Neural progenitor cell (in vitro differentiated cells): ENCODE results near the gene ATP1A2. TPM values are rescaled to one million over a fixed set of nuclear protein-coding genes. Genes with fewer than 3 reads are reported as not detected.

Source experiments
- DNase-seq: peaks from one replicate; pipeline ENCODE4 v3.0.0-alpha.2; 2016; ENCODE audit warnings: low spot score
- H2AFZ ChIP-seq: fragments of 200-600 bp; sonication (generic); replicated peaks from 2 replicates; pipeline ENCODE4 v1.6.1; 2016; ENCODE audit warnings: antibody characterized with exemption
- H3F3A ChIP-seq: fragments of 200-600 bp; sonication (generic); 2 replicates; pipeline ENCODE4 v1.6.1; 2016; ENCODE audit warnings: antibody characterized with exemption, low read depth
- H3K27ac ChIP-seq: fragments of 200-600 bp; sonication (generic); 2 replicates; pipeline ENCODE4 v1.5.1; 2016; ENCODE audit warnings: mild to moderate bottlenecking
- H3K27me3 ChIP-seq: fragments of 200-600 bp; sonication (generic); 2 replicates; pipeline ENCODE4 v1.6.1; 2016; ENCODE audit warnings: mild to moderate bottlenecking, moderate library complexity
- H3K36me3 ChIP-seq: fragments of 200-600 bp; sonication (generic); 2 replicates; pipeline ENCODE4 v1.5.1; 2016
- H3K4me1 ChIP-seq: fragments of 200-600 bp; sonication (generic); 2 replicates; pipeline ENCODE4 v1.6.1; 2016; ENCODE audit warnings: mixed run types
- H3K4me2 ChIP-seq: fragments of 200-600 bp; sonication (generic); 2 replicates; pipeline ENCODE4 v1.6.1; 2016
- H3K4me3 ChIP-seq: fragments of 200-600 bp; sonication (generic); 2 replicates; pipeline ENCODE4 v1.5.1; 2016
- H3K79me2 ChIP-seq: fragments of 200-600 bp; sonication (generic); 2 replicates; pipeline ENCODE4 v1.6.1; 2016; ENCODE audit warnings: low read depth
- H3K9ac ChIP-seq: fragments of 200-600 bp; sonication (generic); 2 replicates; pipeline ENCODE4 v1.6.1; 2016
- H3K9me3 ChIP-seq: fragments of 200-600 bp; sonication (generic); 2 replicates; pipeline ENCODE4 v1.5.1; 2016; ENCODE audit warnings: low read depth
- H4K20me1 ChIP-seq: fragments of 200-600 bp; sonication (generic); 2 replicates; pipeline ENCODE4 v1.6.1; 2016; ENCODE audit warnings: low read depth
- H3K27ac Mint-ChIP-seq: 3 replicates; pipeline ENCODE4 v1.8.0; 2021; ENCODE audit warnings: mixed read lengths
- H3K27me3 Mint-ChIP-seq: 2 replicates; pipeline ENCODE4 v1.8.0; 2022; ENCODE audit warnings: low read depth, mild to moderate bottlenecking, inconsistent platforms, moderate library complexity, mixed read lengths; ENCODE audit not compliant: insufficient read depth
- H3K36me3 Mint-ChIP-seq: 3 replicates; pipeline ENCODE4 v1.8.0; 2021; ENCODE audit warnings: mixed read lengths
- H3K4me1 Mint-ChIP-seq: 3 replicates; pipeline ENCODE4 v1.8.0; 2021; ENCODE audit warnings: mixed read lengths
- H3K4me3 Mint-ChIP-seq: 3 replicates; pipeline ENCODE4 v1.8.0; 2021; ENCODE audit warnings: mild to moderate bottlenecking, moderate library complexity, mixed read lengths
- H3K9me3 Mint-ChIP-seq: 3 replicates; pipeline ENCODE4 v1.8.0; 2020; ENCODE audit warnings: mixed read lengths
- EZH2 ChIP-seq: fragments of 200-600 bp; sonication (generic); IDR thresholded peaks from 2 replicates; pipeline ENCODE4 v1.6.1; 2017; ENCODE audit warnings: antibody characterized with exemption, mild to moderate bottlenecking, moderate library complexity
- EZH2phosphoT487 ChIP-seq: fragments of 200-600 bp; sonication (generic); IDR thresholded peaks from 2 replicates; pipeline ENCODE4 v1.6.1; 2017; ENCODE audit warnings: antibody characterized with exemption
- total RNA-seq: library from RNA; depleted of rRNA; stranded (reverse); fragments of >200 nt; gene quantifications from 2 replicates; pipeline ENCODE4 v1.2.3, GENCODE V29; 2015; ENCODE audit warnings: low replicate concordance
- TF ChIP-seq, protein P1 (sequence below): fragments of 200-600 bp; sonication (generic); IDR thresholded peaks from 2 replicates; pipeline ENCODE4 v1.5.1; 2017; ENCODE audit warnings: antibody characterized with exemption, mild to moderate bottlenecking

The ATP1A2 gene
- total RNA-seq, 1 donor from 2014 or later = 88.6 TPM

DNA sequence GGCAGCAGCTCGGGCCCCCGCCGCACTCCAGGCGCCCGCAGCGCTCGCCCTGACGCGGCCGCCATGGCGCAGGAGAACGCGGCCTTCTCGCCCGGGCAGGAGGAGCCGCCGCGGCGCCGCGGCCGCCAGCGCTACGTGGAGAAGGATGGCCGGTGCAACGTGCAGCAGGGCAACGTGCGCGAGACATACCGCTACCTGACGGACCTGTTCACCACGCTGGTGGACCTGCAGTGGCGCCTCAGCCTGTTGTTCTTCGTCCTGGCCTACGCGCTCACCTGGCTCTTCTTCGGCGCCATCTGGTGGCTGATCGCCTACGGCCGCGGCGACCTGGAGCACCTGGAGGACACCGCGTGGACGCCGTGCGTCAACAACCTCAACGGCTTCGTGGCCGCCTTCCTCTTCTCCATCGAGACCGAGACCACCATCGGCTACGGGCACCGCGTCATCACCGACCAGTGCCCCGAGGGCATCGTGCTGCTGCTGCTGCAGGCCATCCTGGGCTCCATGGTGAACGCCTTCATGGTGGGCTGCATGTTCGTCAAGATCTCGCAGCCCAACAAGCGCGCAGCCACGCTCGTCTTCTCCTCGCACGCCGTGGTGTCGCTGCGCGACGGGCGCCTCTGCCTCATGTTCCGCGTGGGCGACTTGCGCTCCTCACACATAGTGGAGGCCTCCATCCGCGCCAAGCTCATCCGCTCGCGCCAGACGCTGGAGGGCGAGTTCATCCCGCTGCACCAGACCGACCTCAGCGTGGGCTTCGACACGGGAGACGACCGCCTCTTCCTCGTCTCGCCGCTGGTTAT, 31.4 kb upstream of the ATP1A2 start:
- Histone ChIP-seq H3K4me1 (no peaks in the 10 kb centered on the region), H2AFZ (peak overlapping the region; percentile 89), H3K27ac (no peak overlapping the region), H3F3A (no peaks in the 10 kb centered on the region), H4K20me1 (no peaks in the 10 kb centered on the region), H3K79me2 (no peaks in the 10 kb centered on the region), H3K4me3 (peak overlapping the region; percentile 47), H3K9ac (no peak overlapping the region), H3K27me3 (peaks cover 80% of the 10 kb centered on the region), H3K4me2 (peak overlapping the region; percentile 78), H3K9me3 (no peaks in the 10 kb centered on the region), H3K36me3 (no peaks in the 10 kb centered on the region)
- peaks cover 40% of the 10 kb centered on the region for H3K27me3 Mint-ChIP-seq
- peaks cover 2% of the 10 kb centered on the region for H3K9me3 Mint-ChIP-seq
- no peak overlapping the region for H3K27ac Mint-ChIP-seq
- no peak for TF ChIP-seq EZH2phosphoT487
- TF ChIP-seq, protein P1, sequence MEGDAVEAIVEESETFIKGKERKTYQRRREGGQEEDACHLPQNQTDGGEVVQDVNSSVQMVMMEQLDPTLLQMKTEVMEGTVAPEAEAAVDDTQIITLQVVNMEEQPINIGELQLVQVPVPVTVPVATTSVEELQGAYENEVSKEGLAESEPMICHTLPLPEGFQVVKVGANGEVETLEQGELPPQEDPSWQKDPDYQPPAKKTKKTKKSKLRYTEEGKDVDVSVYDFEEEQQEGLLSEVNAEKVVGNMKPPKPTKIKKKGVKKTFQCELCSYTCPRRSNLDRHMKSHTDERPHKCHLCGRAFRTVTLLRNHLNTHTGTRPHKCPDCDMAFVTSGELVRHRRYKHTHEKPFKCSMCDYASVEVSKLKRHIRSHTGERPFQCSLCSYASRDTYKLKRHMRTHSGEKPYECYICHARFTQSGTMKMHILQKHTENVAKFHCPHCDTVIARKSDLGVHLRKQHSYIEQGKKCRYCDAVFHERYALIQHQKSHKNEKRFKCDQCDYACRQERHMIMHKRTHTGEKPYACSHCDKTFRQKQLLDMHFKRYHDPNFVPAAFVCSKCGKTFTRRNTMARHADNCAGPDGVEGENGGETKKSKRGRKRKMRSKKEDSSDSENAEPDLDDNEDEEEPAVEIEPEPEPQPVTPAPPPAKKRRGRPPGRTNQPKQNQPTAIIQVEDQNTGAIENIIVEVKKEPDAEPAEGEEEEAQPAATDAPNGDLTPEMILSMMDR = peak; percentile 74
- TF ChIP-seq EZH2 = peak; percentile 48
- no peaks in the 10 kb centered on the region for H3K36me3 Mint-ChIP-seq
- peaks cover 19% of the 10 kb centered on the region for H3K4me1 Mint-ChIP-seq
- H3K4me3 Mint-ChIP-seq = peak overlapping the region; percentile 57
- peak; percentile 78 for DNase-seq

GRCh38 chr1:160084771-160085321, 30.7 kb upstream of the ATP1A2 start:
- no peak overlapping the region for H2AFZ ChIP-seq
- no peak overlapping the region for H3K4me2 ChIP-seq
- peaks cover 2% of the 10 kb centered on the region for H3K9me3 Mint-ChIP-seq
- H3F3A ChIP-seq = no peaks in the 10 kb centered on the region
- DNase-seq = no peak
- no peak overlapping the region for H3K27ac ChIP-seq
- peaks cover 19% of the 10 kb centered on the region for H3K4me1 Mint-ChIP-seq
- no peak overlapping the region for H3K9ac ChIP-seq
- no peaks in the 10 kb centered on the region for H3K79me2 ChIP-seq
- no peaks in the 10 kb centered on the region for H3K36me3 Mint-ChIP-seq
- H3K4me3 Mint-ChIP-seq = no peak overlapping the region
- H3K27me3 Mint-ChIP-seq = peaks cover 40% of the 10 kb centered on the region
- no peaks in the 10 kb centered on the region for H3K9me3 ChIP-seq
- TF ChIP-seq EZH2phosphoT487 = no peak
- TF ChIP-seq, protein P1 = no peak
- no peak for TF ChIP-seq EZH2
- no peak overlapping the region for H3K27ac Mint-ChIP-seq
- no peak overlapping the region for H3K4me3 ChIP-seq
- no peaks in the 10 kb centered on the region for H3K36me3 ChIP-seq
- H4K20me1 ChIP-seq = no peaks in the 10 kb centered on the region
- no peaks in the 10 kb centered on the region for H3K4me1 ChIP-seq
- peaks cover 73% of the 10 kb centered on the region for H3K27me3 ChIP-seq

GRCh38 chr1:160085686-160086455, 29.7 kb upstream of the ATP1A2 start:
- no peak overlapping the region for H2AFZ ChIP-seq
- no peak overlapping the region for H3K27ac Mint-ChIP-seq
- H3K9ac ChIP-seq = no peak overlapping the region
- H3K4me3 Mint-ChIP-seq = peak overlapping the region; percentile 59
- peaks cover 38% of the 10 kb centered on the region for H3K27me3 Mint-ChIP-seq
- H3F3A ChIP-seq = no peaks in the 10 kb centered on the region
- no peak overlapping the region for H3K27ac ChIP-seq
- H3K79me2 ChIP-seq = no peaks in the 10 kb centered on the region
- no peaks in the 10 kb centered on the region for H3K36me3 ChIP-seq
- TF ChIP-seq EZH2phosphoT487 = no peak
- TF ChIP-seq, protein P1 = peak; percentile 92
- TF ChIP-seq EZH2 = peak; percentile 43
- no peaks in the 10 kb centered on the region for H3K4me1 ChIP-seq
- no peak overlapping the region for H3K4me3 ChIP-seq
- no peak overlapping the region for H3K4me2 ChIP-seq
- H3K27me3 ChIP-seq = peaks cover 63% of the 10 kb centered on the region
- H3K9me3 ChIP-seq = no peaks in the 10 kb centered on the region
- no peaks in the 10 kb centered on the region for H4K20me1 ChIP-seq
- peaks cover 2% of the 10 kb centered on the region for H3K9me3 Mint-ChIP-seq
- peak; percentile 92 for DNase-seq
- H3K36me3 Mint-ChIP-seq = no peaks in the 10 kb centered on the region
- peaks cover 19% of the 10 kb centered on the region for H3K4me1 Mint-ChIP-seq
